HUDEP-2 (cell line): ENCODE results near the gene LSM7.
A peak's percentile ranks its signal among the peaks of the same experiment; 100 is the strongest.

Experiments
- DNase-seq, 76 experiments: peaks; one replicate each; lab custom pipeline; 2025; ENCODE audit not compliant: unreplicated experiment in 76 of 76; lab: John Stamatoyannopoulos, UW

The LSM7 gene

DNA sequence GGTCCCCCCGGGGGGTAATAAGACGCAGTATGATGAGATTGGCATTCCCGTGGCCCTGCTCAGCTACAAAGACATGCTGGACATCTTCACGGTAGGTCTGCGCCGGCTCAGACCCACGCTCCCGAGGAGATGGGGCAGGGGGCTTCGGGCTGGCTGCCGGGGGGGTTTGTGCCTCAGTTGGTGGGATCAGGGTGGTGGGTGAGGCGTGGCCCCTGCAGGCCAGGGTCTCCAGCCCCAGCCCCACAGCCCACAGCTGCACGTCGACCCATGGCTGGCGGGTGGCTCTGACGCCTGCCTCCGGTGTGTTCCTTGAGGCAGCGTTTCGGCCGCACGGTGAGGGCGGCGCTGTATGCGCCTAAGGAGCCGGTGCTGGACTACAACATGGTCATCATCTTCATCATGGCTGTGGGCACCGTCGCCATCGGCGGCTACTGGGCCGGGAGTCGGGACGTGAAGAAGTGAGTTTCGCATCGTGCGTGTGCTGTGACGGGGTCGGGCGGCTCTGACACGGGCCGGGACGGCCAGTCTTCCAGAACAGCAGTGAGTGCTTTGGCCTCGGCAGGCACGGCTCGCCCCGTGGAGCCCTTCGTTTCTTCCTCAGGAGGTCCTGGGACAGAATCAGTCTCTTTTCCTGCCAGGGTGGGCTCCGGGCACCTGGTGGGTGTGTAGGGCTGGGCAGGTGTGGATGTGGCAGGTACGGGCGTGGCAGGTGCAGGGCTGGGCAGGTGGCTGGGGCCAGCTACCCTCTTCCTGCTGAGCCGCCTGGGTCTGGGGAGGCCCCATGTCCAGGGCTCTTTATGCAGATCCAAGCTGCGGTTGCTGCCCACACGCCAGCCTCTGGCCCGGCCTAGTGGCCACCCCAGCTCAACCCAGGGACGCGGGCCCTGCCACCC lies 10.6 kb upstream of the LSM7 start:
- no peak for DNase-seq

DNA sequence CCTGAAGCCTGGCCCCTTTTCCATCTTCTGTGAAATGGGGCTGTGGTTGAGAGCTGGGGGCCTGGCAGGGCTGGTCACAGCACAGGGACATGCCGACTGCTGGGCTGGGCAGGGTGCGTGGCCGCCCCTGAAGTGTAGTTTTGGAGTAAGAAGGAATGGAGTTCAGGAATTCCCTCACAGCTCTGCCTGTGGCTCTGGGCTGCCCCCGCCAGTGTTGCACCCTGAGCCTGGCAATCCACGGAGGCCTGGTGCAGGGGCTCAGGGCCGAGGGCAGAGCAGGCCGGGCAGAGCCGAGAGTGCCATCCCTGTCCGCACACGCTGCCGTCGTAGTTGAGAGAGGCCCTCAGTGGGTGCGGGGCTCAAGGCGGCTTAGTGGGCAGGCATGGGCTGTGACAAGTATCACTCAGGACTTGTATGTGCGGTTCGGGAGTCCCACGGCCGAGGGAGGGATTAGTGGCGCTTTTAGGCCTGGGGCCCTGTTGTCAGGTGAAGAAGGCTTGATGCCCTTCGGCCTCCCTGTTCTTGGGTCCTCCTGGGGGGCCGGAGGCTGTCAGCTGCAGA lies 9.7 kb upstream of the LSM7 start:
- DNase-seq = no peak

DNA sequence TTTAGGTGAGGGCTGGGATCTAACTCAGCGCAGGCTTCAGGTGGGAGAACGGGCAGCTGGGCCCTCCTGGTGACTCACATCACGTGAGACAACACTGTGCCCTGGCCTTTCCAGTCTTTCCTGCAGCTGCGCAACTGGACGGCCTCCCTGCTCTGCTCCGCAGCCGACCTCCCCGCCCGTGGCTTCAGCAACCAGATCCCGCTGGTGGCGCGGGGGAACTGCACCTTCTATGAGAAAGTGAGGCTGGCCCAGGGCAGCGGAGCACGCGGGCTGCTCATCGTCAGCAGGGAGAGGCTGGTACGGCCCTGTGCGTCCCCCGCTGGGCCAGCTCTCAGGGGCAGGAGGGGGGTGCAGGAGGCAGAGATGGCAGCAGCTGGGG lies 8.9 kb upstream of the LSM7 start:
- peak in 2 of 76 experiments; percentile 15 to 17 for DNase-seq

DNA sequence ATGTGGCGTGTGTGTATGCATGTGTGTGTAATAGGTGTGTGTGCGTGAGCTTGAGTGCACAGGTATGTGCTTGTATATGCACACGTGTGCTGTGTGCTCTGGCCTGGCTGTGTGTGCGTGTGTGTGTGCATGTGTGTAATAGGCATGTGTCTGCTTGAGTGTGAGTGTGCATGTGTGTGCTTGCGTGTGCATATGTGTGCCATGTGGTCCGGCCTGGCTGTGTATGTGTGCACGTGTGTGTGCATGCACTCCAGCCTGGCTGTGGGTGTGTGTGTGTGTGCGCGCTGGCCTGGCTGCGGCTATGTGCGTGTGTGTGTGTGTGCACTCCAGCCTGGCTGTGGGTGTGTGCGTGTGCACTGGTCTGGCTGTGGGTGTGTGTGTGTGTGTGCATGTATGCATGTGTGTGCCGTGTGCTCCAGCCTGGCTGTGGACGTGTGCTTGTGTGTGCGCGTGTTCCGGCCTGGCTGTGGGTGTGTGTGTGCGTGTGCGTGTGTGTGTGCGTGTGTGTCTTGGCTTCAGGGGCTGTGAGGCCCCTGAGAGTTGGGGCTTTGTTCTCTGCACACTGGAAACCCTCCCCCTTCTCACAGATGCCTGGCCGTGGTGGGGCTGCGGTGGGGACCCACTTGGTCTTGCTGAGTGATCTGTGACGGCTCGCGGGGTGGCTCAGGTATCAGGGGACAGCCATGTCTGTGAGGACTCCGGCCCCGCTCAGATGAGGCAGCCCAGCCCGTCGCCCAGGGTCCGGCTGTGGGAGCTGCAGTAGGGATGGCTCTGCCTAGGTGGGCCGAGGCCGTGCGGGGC lies 8.3 kb upstream of the LSM7 start:
- no peak for DNase-seq

DNA sequence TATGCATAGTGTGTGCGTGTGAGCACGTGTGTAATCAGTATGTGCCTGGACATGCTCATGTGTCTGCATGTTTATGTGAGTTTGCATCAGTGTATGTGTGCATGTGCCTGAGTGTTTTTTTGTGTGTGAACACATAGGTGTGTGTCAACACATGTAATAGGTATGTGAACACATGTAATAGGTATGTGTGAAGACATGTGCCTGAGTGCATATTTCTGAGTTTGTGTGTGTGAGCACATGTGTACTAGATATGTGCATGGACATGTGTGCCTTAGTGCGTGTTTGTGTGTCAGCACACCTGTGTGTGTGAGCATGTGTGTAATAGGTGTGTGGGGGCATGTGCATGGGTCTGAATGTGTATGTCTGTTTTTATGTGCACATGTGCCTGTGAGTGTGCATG lies 7.5 kb upstream of the LSM7 start:
- no peak for DNase-seq

DNA sequence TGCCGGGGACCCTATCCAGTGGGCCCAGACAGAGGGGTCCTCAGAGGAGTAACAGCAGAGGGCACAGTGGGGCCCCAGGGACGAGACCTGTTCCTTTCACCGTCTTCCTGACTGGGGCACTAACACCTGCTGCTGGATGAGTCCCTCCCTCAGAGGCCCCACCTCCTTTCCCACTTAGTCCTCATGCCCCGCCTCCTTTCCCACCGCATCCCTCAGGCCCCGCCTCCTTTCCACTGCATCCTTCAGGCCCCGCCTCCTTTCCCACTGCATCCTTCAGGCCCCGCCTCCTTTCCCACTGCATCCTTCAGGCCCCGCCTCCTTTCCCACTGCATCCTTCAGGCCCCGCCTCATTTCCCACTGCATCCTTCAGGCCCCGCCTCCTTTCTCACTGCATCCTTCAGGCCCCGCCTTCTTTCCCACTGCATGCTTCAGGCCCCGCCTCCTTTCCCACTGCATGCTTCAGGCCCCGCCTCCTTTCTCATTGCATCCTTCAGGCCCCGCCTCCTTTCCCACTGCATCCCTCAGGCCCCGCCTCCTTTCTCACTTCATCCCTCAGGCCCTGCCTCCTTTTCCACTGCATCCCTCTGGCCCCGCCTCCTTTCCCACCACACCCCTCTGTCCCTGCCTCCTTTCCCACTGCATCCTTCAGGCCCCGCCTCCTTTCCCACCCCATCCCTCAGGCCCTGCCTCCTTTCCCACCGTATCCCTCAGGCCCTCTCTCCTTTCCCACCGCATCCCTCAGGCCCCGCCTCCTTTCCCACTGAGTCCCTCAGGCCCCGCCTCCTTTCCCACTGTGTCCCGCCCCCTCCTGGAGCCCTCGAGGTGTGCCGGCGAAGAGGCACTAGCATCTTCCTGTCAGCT lies 6.8 kb upstream of the LSM7 start:
- DNase-seq = peak in 1 of 76 experiments; percentile 16

DNA sequence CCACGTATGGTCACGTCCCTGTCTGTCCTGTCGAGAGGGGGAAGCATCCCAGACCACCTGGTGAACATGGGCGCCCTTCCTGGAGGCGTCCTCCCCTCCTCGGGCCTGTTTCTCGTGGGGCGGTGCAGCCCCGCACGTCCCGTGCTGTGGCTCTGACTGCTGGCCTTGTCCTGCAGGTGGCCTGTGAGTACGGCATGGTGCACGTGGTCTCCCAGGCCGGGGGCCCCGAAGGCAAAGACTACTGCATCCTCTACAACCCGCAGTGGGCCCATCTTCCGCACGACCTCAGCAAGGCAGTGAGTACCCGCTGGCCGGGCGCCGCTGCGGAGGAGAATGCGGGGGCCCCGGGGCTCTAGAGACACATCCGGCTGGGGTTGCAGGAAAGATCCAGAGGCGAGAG lies 6.0 kb upstream of the LSM7 start:
- no peak for DNase-seq

DNA sequence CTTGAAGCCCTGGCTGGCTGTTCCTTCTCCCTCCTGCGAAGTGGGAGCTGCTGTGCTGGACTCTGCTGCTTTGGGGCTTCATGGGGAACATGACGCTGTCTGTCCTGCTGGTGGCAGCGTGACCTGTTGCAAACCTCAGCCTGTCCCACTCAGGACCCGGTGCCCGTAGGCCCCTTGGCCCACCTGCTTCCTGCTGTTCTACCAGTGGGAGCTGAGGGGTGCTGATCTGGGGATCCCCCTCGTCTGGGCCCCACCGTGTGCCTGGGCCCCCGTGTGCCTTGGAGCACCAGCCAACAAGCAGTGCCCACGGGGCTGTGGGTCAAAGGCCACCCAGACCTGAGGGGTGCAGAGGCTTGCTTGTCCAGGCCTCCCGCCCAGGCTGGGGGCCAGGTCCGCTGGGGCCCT lies 5.4 kb upstream of the LSM7 start:
- peak in 4 of 76 experiments; percentile 18 to 23 (median 22) for DNase-seq

DNA sequence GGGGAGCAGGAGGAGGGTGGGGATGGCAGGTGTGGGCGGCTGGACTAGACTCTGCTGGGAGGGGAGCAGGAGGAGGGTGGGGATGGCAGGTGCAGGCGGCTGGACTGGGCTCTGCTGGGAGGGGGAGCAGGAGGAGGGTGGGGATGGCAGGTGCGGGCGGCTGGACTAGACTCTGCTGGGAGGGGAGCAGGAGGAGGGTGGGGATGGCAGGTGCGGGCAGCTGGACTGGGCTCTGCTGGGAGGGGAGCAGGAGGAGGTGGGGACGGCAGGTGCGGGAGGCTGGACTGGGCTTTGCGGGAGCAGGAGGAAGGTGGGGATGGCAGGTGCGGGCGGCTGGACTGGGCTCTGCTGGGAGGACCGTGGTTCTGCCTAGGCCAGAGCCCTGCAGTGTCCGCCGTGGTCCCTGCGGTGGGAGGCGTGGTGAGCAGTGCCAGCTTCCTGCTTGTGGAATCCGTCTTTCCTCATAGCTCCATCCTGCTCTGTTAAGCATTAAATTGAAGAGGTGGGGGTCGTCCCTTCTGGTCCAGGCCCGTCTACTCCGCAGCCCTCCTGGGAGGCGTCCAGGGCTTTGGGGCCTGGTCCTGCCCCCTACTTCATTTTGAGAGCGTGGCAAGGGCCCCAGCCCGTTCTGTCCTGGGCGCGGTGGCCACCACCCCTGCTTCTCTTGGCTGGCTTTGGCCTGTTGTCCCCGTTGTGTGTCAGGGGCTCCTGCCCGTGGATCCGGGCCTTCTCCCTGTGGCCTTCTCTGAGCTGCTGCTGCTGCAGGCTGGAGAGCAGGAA lies 4.8 kb upstream of the LSM7 start:
- DNase-seq = no peak

DNA sequence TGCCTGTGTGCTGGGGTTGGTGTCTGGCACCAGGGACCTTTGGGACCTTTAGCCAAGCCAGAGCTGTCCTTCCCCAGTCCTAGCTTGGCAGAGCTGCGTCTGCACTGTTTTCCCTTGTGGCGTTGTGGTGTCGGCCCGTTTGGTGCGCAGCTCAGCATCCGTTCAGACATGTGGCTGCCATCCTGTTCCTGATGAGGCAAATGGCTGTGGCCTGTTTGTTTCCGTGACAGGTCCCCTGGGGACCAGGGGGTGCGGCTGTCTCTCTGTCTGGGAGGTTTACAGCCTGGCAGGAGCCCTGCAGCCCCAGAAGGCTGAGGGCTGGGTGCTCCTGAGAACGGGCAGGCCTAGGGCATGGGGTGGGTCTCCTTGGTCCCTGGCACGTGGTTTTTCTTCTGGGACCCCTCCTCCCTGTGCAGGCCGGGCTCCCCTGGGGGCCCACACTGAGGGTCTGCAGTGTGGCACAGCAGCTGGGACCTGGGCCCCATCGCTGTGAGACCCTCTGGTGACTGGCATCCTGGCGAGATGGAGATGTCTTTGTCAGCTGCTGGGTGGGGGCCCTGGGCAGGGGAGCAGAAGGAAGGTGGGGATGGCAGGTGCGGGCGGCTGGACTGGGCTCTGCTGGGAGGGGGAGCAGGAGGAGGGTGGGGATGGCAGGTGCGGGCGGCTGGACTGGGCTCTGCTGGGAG lies 4.1 kb upstream of the LSM7 start:
- no peak for DNase-seq

DNA sequence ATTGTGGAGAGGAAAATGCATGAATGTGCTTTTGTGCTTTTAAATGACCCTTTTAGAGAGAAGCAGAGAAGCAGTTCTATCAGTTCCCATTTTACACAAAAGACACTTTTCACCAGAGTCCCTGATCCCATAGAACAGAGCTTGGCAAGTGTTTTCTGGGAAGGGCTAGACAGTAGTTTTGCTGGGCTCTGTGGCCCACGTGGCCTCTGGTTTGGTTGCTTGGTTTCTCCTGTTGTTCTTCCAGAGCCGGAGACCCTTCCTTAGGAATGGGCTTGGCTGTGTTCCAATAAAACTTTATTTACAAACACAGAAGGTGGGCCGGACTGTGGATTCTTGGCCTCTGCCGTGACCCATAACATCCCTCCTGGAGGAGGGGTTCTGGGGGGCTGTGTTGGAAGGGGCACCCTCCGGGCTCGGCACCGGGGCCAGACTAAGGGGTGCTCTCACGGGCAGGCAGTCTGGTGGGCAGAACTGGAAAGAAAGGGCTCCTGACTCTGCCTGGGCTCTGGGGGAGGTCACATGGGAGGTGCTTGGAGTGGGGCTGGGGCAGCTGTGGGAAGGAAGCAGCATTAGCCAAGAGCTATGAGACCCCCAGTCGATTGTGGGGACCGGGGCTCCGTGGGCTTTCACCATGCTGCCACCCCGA lies 3.3 kb upstream of the LSM7 start:
- no peak for DNase-seq

DNA sequence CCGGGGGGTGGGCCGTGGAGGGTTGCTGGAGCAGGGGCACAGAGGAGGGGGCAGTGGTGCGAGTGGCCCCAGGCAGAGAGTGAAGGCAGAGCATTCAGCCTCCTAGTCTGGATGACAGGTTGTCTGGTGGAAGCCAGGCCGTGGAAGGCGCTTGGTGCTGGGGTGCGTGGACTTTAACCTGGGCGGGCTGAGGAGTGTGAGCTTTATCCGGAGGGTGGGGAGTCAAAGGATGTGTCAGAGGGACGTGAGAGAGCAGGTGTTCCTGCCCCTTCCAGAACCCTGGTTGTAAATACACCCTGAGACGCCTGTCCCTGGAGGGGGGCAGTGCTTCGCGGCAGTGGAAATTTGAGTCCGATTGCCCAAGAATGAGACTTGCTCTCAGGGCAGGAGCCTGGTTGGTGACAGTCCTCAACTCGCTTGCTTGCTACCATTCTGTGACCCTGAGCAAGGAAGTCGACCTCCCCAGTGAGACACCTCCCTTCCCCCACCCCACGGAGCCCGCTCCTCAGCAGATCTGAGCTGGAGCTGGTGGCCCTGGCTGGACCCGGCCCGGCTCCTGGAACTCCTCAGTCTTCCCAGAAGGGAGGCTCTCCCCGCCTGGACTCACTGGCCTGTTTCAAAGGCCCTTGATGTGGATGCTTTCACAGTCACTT lies 2.4 kb upstream of the LSM7 start:
- DNase-seq = no peak

DNA sequence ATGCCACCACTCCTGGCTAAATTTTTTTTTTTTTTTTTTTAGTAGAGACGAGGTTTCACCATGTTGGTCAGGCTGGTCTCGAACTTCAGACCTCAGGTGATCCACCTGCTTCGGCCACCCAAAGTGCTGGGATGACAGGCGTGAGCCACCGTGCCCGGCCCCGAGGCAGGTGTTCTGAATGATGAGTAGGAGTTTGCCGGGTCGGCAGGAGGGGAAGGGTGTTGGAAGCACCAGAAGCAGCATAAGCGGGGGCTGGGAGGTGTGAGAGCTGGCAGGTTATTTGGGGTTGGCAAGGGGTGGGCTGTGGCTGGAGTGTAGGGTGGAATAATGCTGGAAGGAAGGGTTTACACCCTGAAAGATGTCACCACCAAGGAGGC lies 1.9 kb upstream of the LSM7 start:
- no peak for DNase-seq

DNA sequence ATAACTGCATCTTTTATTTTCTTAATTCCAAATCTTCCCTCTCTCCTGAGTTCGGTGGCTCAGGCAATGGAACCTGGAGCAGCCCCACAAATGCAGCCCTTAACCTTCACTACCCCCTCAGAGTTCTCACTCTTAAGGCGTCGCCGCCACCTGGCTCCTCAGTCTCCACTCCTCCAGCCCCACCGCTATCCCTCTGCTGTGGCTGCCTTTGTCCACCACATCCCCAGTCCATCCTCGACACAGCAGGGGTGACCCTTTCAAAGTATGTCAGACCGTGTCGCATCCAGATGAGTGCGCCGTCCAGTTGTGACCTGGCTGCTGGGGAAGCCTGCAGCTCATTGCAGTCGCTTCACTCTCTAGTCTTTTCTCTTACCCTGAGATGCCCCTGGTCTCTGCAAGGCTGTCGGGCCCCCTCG lies 1.1 kb upstream of the LSM7 start:
- no peak for DNase-seq

DNA sequence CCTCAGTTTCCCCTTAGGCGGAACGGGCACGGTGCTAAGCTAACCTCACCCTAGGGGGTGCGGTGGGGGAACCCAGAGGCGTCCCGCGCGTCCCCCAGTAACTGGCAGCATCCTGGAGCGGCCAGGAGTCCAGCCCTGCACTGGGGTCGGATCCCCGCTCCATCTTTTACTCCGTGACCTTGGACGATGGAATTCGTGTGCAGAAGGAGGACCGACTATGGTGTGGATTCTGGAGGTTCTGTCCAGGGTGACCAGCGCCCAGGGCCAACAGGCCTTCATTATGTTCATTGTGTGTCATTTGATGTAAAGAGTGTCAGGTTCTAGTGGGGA lies 728 bp upstream of the LSM7 start:
- no peak for DNase-seq

DNA sequence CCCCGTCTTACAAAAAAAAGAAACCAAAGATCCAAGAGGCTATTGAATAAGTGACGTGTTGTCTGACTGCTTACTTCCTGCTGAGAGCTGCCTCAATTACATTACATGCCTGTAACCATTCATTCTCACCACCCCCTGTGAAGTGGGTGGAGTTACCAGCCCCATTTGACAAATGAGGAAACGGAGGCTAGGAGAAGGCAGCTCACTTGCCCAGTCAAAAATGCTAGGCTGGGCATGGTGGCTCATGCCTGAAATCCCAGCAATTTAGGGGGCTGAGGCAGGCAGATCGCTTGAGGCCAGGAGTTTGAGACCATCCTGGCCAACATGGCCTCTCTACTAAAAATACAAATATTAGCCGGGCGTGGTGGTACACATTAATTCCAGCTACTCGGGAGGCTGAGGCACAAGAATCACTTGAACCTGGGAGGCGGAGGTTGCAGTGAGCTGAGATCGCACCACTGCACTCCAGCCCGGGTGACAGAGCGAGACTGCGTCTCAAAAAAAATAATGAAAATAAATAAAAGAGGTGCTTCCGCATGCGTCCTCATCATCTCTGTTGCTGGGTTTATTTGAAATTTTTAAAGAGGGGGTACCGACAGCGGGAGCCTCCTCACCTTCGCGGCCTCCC lies 499 bp downstream of the LSM7 start:
- DNase-seq = peak in 39 of 76 experiments; percentile 14 to 79 (median 46)

DNA sequence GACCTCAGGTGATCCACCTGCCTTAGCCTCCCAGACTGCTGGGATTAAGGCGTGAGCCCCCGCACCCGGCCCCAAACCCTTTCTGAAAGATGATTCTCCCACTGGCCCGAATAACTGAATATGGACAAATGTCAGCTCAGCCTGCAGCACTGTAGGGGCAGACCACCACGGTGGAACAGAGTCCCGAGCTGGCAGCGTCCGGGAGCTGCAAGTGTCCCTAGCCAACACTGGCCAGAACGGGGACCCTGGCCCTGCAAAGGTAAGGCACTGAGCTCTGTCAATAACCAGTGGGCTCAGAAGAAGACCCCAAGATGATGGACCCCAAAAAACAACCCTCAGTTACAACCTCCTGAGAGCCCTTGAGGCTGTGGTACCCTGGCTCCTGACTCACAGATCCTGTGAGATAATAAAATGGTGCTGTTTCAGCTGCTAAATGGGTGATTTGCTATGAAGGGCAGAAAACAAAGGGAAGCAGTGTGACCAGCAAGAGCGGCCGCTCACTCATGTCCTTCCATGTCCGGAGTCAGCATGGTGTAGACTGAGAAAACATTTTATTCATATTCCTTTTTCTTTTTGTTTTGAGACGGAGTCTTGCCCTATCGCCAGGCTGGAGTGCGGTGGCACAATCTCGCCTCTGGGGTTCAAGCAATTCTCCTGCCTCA lies 1.6 kb downstream of the LSM7 start:
- no peak for DNase-seq
